ENCODE measurements around the gene MYRF. TPM values are rescaled to one million over a fixed set of nuclear protein-coding genes. Genes with fewer than 3 reads are reported as not detected.

The MYRF gene
- total RNA-seq = 0.15 and 0.17 TPM in 2 replicates

DNA sequence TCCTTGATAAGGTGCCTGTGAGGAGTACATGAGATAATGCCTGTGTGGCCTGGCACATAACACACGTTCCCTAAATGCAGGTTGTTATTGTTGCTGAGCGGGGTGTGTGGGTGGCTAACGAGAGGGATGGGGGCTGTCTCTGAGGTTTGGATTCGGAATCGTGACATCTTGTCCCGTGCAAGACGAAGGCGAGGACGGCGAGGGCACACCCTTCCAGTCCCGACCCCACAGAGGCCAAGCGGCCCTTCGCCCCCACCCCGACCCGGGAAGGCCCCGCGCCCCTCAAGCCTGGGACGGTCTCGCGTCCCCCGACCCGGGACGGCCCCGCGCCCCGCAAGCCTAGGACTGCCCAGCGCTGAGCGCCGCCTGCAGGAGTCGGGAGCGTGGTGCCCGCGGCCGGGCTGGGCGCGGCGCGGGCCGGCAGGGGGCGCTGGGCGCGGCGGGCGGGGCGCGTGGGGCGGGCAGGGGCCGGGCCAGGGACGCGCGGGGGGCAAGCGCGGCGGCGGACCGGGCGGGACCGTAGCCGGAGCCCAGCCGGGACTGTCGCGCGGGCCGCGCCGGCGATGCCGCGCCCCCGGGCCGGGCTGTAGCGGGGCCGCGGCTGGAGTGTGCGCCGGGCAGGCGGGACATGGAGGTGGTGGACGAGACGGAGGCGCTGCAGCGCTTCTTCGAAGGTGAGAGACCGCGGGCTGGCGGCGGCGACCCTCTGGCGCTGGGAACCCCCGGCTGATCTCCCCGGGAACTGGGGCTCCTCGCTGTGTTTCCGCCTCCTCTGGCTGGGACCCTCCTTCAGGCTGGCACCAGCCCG is at the start of gene MYRF:
Gene MYRF, plus strand, starts transcription at position 520 of the 808 bp plus-strand sequence. Its CDS starts 109 bp downstream, at position 629.

GRCh38 chr11:61792310-61793082 is 40.1 kb downstream of the MYRF start, which contains the start of the genes FEN1 and TMEM258:
Gene FEN1 (plus strand): TSS chr11:61792911. CDS start chr11:61795362, 2,451 bp downstream.
Gene TMEM258 (minus strand): TSS chr11:61792599. CDS start chr11:61792558, 41 bp downstream.

DNA sequence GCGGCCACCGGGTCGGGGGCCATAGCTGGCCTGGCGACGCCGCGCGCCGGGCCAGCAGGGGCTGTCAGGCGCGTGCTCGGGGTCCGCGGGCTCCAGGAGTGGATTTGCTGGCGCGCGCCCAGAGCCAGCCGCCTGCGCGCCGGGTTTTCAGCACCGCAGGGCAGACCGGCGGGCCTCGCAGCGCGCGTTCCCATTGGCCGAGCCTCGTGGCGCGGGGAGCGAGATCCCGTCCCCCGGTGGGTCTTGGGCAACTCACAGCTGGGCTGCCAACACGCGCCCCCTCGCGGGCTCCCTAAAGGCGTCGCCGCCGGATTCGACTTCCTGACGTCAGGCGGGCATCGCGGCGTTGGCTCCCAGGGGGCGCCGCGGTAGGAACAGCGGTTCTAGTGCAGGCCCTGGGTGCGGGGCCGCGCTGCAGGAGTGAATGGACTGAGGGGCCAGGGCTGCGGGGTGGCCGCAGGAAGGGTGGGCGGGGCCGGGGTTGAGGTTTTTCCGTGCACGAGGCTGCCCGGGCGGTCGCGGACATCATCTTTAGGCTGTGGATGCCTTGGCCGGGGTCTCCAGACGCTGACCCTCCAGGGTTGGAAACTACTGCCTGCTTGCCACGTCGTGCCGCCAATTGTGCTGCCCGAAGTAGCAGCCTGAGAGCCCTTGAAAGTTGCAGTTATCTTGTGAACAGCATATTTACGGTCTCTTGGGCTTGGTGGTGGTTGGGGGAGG is 64.5 kb downstream of the MYRF start, which contains the start of gene FADS1:
Gene FADS1, minus strand, starts transcription at position 268 of the 720 bp plus-strand sequence. Its CDS starts 74 bp downstream, at position 194.

DNA sequence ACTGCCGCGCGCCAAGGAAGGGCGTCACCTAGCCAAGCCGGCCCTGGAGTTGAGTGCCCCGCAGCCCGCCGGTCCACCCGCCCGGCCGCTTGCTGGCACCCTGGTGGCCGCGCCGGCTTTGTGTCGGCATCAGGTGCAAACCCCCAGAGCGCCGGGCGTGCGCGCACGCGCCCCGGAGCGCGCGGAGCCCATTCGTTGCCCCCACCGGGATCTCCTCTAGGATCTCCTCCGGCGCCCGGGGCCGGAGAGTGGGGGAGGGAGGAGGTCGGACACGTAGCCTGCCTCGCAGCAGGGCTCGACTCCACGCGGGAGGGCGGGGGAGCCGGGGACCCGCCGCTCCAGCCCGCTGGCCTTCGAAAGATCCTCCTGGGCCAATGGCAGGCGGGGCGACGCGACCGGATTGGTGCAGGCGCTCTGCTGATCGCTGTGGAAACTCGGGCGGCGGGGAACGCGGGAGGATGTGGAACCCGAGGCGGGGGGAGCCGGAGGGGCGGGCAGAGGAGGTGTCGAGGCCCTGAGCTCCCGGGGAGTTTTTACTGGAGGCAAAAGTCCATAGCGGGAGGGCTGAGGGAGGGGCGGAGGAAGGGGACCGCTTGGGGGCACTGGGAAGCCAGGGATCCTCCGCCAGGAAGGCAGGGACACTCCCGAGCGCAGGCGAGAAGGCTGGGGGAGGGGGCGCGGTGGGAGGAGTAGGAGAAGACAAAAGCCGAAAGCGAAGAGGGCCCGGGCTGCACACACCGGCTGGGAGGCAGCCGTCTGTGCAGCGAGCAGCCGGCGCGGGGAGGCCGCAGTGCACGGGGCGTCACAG is 75.3 kb downstream of the MYRF start, which contains the start of gene FADS2:
Gene FADS2, plus strand, starts transcription at position 730 of the 808 bp plus-strand sequence. CDS start 91 bp downstream, outside the sequence.

Other genes starting within 250 kb of the MYRF start
- 0.17 TPM in 1 of 2 replicates, not detected in the other for gene LRRC10B, start 243.9 kb upstream of the MYRF start, total RNA-seq
- gene SYT7, start 171.6 kb upstream of the MYRF start, total RNA-seq = 12.1 and 22.7 TPM in 2 replicates
- gene DAGLA, start 72.2 kb upstream of the MYRF start, total RNA-seq = 2.2 and 4.8 TPM in 2 replicates
- gene TMEM258, start 40.0 kb downstream of the MYRF start, total RNA-seq = 42.3 and 63.2 TPM in 2 replicates
- gene FEN1, start 40.3 kb downstream of the MYRF start, total RNA-seq = 4.1 and 25.2 TPM in 2 replicates
- 112 and 128 TPM in 2 replicates for gene FADS1, start 64.4 kb downstream of the MYRF start, total RNA-seq
- gene FADS2, start 75.7 kb downstream of the MYRF start, total RNA-seq = 349 and 427 TPM in 2 replicates
- 41.2 and 173 TPM in 2 replicates for gene FADS3, start 138.9 kb downstream of the MYRF start, total RNA-seq
- gene RAB3IL1, start 164.9 kb downstream of the MYRF start, total RNA-seq = 19.2 and 30.6 TPM in 2 replicates
- 3.2 and 13.1 TPM in 2 replicates for gene BEST1, start 197.7 kb downstream of the MYRF start, total RNA-seq
- gene FTH1, start 215.0 kb downstream of the MYRF start, total RNA-seq = 2,813 and 3,530 TPM in 2 replicates

Measured in smooth muscle cell of trachea (primary cell).